HG02852 (cell line): ENCODE measurements around the gene NUDT3.
"Not testable (repeated sequence)": the region's sequence is repeated elsewhere in the genome, so short reads cannot be mapped to it uniquely, and the experiment has no call there.

Experiments used
- ATAC-seq: cut with Tn5 transposase; IDR thresholded peaks from one replicate; pipeline ENCODE4 v1.9.1; 2021; ENCODE audit warnings: mild to moderate bottlenecking, moderate library complexity; ENCODE audit not compliant: unreplicated experiment

NUDT3 gene

DNA sequence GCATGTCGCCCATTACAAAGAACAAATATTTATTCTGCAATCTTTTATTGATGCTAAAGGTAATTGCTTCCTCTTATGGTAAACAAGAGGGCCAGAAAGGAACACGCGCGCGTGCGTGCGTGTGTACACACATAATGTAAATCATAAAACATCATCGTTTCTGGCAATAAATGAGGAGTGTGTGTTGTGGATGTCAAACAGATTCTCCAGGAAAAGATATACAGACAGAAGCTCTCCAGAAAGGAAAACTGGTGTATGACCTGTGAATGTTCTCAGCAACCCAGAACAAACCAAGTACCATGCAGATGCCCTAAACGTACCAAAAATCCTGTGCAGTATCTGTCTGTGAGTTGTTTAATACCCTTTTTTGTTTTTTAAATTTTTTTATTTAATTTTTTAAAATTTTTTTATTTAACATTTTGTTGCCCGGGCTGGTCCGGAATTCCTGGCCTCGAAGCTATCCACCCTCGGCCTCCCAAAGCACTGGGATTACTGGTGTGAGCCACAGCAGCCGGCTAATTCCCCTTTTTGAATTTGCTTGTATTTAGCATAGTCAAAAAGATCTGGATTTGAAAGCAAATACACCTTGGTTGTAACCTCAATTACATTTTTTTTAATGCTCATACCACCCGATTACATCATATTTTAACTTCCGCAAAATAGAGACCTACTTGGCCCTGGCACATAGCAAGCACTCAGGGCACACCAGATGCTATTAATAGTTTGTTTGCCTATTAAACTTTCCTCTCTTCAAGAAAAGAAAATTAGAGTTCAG, 909 bp upstream of the NUDT3 start:
- ATAC-seq, result no peak

DNA sequence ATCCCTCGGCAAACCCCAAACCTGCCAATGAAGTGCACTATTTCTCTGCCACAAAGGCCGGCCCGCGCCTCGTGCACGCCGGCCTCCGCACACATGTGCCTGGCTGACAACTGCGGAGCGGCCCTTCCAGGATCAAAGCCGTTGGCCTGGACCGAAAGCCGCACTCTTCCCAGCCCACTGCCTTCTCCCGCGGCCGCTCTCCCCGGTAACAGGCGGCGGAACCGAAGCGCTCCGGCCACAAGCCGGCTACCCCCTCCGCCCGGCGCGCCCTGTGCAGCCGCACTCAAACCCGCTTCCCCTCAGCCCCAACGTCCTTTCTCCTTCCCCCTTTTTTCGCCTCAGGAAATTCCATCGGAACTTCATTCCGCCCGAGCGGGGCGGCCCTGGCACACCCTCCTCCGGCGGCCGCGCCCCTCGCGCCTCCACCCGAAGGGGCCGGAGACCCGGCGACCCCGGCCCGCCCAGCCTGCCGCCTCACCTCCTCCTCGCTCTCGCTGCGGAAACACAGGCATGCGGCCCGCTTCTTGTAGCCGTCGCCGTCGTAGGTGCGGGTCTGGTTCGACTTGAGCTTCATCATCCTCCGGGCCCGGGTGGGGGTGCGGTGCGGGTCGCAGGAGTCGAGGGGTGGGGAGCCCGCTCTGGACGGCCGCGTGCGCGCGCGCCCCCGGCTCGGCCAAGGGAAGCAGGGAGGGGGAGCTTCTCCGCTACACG, 528 bp downstream of the NUDT3 start:
- ATAC-seq, result peak; percentile 34

DNA sequence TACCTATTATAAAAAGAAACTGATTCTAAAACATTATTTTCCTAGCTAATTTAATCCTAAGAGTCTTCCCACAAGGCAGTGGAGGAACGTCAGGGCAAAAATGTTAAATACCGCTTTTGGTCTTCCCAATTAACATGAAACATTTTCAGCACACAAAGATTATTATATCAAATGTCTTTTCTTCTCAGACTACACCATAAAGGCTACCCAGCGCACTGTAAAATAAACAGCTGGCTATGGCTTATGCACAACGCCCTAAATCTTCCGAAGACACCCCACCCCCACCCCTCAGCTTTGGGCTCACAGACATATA, 1.0 kb downstream of the NUDT3 start:
- no peak for ATAC-seq

DNA sequence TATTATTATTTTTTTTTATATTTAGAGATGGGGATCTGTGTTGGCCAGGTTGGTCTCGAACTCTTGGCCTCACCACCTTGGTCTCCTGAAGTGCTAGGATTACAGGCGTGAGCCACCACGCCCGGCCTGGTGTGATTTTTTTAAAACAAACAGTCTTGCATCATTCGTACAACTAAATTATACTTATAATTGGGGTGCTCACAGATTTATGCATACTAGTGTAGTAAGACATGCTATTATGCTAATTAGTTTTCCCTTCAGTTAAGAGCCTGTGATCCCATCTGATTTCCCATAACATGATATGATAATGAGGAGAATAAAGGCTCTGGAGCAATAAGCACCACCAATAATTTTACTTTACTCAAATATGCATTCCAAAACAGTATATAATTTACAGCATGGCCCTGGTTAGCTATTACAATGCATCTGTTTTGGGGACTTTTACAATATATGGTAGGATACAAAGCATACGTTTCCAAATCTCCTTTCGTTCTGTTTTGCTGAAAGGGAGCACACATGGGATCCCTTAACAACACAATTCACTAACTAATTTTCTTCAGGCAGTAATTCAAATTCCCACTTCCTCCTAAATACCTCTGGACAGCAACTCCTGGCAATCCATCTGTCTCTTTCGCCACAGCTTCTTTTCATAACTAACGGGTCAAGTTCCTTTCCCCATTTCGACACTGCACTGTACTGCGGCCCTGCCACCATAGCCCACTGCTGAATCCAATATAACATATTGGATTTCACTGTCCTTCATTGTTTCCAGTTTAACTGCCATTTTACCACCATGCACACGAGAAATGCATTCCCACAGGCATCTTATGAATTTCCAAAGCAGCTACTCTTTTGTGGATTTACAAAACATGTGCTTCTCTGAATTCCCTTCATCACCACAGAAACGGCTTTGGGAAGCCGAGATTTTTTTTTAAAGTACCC, 1.7 kb downstream of the NUDT3 start:
- ATAC-seq, result no peak

DNA sequence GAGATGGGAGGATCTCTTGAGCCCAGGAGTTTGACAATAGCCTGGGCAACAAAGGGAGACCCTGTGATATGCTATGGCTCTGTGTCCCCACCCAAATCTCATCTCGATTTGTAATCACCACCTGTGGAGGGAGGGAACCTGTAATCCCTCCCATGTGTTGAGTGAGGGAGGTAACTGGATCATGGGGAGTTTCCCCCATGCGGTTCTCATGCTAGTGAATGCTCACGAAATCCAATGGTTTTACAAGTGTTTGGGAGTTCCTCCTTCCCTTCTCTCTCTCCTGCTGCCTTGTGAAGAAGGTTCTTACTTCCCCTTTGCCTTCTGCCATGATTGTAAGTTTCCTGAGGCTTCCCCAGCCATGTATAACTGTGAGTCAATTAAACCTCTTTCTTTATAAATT, 3.4 kb downstream of the NUDT3 start:
- no peak for ATAC-seq

DNA sequence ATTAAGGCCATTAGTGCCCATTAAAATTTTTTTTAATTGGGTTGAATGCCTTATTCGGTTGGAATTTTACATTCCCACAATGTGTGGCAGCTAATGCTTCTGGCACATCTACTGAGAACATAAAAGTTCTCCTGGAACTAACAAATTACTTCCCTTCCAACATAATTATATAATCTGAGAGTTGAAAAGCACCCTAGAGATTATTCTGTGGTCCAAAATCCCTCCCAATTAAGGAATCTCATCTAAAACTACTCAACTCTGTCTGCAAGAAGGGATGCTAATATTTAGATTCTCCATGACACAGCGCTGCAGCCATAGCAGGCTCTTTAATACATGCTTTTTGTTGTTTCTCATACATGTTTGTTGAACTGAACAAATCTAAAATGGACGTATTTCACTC, 4.0 kb downstream of the NUDT3 start:
- no peak for ATAC-seq

DNA sequence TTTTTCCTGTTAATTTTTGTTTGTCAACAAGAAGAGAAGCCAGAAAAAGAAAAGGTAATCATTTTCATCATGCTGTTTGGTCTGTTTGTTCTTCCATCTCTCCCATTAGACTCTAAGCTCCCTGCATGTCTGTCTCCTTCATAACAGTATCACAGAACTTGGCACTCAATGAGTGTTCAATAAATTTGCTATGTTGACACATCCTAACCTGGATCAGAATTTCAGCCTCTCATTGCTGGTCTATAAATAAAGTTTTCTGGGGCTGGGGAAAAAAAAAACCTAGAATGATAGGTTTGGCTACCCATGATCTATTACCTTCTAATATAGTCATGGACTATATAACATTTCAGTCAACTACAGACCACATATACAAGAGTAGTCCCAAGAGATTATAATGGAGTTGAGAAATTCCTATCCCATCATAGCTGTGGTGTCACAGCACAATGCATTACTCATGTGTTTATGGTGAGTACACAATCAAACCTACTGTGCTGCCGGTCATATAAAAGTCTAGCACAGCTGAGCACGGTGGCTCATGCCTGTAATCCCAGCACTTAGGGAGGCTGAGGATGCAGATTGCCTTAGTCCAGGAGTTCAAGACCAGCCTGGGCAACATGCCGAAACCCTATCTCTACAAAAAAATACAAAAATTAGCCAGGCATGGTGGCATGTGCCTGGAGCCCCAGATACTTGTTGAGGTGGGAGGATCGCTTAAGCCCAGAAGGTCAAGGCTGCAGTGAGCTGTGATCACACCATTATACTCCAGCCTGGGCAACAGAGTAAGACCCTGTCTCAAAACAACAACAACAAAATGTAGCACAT, 5.9 kb downstream of the NUDT3 start:
- ATAC-seq, result no peak

DNA sequence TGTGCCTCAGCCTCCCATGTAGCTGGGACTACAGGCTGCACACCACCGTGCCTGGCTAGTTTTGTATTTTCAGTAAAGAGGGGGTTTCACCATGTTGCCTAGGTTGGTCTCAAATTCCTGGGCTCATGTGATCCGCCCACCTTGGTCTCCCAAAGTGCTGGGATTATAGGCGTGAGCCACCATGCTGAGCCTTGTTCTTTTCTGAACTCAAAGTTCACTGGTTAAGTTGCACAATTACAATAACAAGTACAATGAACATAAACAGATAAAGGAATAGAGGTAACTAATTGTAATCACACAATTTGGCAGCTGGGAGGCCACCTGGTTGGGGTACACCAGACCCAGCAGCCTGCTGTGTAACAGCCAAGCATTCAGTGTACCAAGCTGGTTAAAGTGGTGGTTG, 6.7 kb downstream of the NUDT3 start:
- no peak for ATAC-seq

DNA sequence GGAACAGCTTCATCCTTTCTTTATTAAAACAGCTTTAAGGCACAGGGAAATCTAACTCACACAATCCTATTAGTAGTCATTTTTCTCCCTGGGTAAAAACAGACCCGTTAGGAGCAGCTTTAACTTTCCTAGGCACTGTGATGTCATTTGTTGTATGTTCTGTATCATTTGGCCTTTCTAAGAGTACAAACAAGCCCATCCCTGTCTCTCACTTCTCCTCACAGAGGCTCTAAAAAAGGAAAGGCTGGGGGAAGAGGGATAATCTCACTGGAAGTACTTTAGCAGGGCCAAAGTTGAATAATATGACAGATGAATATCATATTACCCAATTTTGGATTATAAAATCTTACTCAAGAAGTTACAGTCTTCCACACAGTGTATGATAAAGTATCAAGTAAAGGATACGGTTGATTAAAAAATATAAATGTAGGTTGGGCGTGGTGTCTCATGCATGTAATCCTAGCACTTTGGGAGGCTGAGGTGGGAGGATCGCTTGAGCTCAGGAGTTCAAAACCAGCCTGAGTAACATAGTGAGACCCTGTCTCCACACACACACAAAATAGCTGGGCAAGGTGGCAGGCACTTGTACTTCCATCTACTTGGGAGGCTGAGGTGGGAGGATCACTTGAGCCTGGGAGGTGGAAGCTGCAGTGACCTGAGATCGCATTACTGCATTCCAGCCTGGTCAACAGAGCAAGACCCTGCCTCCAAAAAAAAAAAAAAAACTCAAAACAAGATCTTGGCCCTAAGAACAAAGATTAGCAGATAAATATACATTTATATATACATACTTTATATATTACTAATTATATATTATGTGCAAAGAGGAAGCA, 7.9 kb downstream of the NUDT3 start:
- no peak for ATAC-seq

DNA sequence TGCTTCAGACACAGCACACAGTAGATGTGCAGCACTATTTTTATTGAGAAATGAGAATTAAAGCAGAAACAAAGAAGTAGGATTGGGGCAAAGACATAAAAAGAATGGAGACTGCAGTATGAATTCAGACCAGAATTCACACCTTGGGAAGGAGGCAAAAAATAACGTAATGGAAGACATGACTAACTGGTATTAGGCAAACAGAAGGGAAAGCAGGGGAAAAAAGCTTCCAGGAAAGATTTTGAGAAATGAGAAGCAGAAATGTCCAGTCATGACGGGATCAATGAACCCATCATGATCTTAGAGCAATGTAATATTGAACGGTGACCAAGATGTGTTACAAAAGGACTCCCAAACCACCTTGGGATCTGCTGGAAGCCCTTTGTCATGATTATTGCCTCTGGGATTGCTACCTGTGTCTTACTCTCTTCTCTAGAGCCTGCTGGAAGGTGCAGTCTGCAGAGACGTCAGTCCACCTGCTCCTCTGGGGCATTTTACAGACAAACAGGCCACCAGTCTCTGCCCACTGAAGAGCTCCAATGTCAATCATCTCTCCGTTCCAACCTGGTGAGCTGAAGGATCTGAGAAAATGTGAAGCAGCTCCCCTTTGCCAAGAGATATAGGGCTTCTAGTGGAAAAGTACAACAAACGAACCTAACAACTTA, 8.7 kb downstream of the NUDT3 start:
- no peak for ATAC-seq

DNA sequence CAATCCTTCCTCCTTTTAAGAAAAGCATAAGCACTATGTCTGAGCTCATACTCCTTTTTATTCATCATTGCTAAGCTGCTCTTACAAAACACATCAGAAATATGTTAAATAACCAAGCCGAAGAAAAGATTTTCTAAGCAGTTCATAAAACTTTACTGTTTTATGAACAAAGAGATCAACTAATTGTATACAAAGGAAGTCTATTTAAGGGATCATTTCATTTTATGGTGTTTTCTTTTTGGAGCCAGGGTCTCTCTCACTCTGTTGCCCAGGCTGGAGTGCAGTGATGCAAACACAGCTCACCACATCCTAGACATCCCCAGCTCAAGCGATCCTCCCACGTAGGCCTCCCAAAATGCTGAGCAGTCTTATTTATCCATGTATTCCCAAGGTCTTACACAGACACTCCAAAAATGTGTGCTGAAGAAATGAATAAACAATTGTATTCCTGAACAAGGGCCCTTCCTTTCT, 9.3 kb downstream of the NUDT3 start:
- ATAC-seq, result no peak

DNA sequence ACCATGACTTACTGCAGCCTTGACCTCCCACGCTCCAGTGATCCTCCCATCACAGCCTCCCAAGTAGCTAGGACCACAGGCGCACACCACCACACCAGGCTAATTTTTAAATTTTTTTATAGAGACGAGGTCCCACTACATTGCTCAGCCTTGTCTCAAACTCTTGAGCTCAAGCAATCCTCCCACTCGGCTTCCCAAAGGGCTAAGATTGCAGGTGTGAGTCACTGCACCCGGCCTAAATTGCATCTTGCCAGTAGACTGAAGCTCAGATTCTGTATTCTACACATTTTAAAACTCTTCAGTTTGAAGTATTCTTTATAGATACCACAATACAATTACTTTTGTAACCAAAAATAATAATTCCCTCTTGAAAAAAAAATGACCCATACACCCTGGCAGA, 11.4 kb downstream of the NUDT3 start:
- no peak for ATAC-seq

DNA sequence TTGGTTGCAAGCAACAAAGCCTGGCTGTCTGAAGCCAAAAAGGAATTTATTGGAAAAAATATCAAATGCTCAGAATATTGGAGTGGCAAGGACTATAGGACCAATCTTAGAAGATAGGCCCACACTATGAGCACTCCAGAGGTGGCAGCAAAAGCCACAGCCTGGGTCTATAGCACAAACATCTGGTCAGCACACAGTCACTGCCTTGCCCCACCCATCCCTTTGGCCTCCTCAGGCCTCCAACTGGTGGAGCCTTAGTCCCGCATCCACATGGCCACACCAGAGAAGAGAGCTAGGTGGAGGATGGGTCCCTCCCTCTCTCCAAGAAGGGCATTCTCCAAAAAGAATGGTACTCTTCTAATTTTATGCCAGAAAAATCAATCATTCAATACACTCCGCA, 14.0 kb downstream of the NUDT3 start:
- ATAC-seq, result no peak

DNA sequence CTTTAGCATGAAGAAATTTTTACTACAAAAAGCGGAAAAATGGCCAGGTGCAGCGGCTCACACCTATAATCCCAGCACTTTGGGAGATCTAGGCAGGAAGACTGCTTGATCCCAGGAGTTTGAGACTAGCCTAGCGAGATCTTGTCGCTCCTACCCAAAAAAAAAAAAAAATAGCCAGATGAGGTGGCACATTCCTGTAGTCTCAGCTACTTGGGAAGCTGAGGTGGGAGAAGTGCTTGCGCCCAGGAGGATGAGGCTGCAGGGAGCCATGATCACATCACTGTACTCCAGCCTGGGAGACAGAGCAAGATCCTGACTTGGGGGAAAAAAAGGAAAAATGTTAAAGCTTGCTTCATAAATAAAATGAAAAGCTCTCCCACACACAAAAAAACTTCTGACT, 14.5 kb downstream of the NUDT3 start:
- ATAC-seq, result no peak

DNA sequence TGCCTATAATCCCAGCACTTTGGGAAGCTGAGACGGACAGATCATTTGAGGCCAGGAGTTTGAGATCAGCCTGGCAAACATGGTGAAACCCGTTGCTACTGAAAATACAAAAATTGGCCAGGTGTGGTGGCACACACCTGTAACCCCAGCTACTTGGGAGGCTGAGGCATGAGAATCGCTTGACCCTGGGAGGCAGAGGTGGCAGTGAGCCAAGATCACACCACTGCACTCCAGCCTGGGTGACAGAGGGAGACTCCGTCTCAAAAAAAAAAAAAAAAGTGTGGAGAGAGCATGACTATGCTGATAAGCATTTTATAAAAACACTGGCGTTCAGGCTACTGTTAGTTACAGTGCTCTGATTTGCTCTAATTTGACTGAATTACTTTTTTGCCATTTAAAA, 14.9 kb downstream of the NUDT3 start:
- not testable (repeated sequence) for ATAC-seq

DNA sequence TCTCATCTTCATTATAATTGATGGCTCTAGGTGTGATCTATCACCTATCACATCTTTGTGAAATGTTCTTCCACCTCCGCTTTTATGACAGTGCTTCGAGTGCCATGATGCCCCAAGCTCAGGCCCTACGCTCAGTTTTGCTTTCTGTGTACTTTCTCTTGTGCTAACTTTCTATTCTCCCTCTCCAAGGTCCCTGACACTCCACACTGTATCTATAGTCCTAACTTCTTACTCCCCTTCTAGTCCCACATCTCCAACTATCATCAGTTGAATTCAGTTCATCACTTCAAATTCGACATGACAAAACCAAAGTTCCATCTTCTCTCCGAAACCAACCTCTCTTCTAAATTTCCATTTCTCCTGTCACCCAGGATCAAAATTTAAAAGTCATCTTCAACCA, 16.6 kb downstream of the NUDT3 start:
- ATAC-seq, result no peak

DNA sequence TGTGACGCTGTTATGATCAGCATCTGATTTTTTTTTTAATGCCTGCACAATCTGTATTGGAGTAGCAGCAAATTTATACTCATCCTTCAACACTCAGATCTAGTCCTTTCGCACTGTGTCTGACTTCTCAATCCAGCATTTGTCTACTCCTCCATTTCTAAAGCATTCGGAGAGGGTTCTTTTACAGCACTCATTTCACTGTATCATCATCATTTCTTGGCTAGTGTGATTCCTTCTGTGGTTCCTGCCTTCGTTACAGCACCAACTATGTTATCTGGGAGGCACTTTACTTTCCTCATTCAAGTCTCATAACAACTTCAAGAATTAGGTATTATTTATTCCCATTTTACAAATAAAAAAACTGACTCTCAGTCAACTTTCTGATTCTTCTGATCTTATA, 18.0 kb downstream of the NUDT3 start:
- ATAC-seq, result no peak

DNA sequence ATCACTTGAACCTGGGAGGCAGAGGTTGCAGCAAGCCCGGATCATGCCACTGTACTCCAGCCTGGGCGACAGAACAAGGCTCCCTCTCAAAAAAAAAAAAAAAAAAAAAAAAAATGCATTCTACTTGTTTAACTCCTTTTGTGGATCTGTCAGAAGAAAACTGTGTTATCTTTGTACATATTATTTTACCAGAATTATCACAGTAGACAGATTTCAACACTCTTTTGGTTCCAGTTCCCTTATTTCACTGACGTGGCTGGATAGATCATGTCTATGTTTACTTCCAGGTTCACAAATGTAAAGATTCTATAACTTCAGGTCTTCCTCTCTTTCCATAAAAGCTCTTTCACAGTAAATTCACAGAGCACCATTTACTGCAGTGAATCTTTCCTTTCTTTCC, 18.4 kb downstream of the NUDT3 start:
- ATAC-seq, result no peak

DNA sequence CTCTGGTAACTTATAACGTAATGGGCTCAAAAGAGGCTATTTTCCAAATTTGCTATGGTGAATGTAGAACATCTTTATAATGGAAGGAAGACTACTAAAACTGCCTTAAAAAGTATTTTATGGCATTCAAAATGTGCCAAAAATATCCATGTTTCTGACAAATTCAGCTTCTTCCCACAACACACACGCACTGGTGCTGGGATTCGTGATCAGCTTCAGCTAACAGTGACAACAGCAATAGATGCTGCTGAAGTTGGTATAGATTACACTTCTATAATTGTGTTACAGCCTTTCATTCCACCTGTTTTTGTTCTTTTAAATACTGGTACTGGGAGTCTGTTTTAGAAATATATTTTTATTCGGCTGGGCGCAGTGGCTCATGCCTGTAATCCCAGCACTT, 19.0 kb downstream of the NUDT3 start:
- ATAC-seq, result no peak
